ENCODE results near the gene GEMIN2.
"Not testable (repeated sequence)": the region's sequence is repeated elsewhere in the genome, so short reads cannot be mapped to it uniquely, and the experiment has no call there.

DNA sequence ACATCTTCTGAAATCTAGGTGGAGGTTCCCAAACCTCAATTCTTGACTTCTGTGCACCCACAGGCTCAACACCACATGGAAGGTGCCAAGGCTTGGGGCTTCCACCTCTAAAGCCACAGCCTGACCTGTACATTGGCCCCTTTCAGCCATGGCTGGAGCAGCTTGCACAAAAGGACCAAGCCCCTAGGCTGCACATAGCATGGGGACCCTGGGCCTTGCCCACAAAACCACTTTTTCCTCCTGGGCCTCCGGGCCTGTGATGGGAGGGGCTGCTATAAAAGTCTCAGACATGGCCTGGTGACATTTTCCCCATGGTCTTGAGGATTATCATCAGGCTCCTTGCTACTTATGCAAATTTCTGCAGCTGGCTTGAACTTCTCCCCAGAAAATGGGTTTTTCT lies 27.5 kb downstream of the GEMIN2 start:
- TF ChIP-seq, protein P1, sequence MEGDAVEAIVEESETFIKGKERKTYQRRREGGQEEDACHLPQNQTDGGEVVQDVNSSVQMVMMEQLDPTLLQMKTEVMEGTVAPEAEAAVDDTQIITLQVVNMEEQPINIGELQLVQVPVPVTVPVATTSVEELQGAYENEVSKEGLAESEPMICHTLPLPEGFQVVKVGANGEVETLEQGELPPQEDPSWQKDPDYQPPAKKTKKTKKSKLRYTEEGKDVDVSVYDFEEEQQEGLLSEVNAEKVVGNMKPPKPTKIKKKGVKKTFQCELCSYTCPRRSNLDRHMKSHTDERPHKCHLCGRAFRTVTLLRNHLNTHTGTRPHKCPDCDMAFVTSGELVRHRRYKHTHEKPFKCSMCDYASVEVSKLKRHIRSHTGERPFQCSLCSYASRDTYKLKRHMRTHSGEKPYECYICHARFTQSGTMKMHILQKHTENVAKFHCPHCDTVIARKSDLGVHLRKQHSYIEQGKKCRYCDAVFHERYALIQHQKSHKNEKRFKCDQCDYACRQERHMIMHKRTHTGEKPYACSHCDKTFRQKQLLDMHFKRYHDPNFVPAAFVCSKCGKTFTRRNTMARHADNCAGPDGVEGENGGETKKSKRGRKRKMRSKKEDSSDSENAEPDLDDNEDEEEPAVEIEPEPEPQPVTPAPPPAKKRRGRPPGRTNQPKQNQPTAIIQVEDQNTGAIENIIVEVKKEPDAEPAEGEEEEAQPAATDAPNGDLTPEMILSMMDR (IDR thresholded peaks at IDR 0.05; ENCODE audit: borderline replicate concordance, extremely low read depth, low read length, poor library complexity, severe bottlenecking): not testable (repeated sequence)
- TF ChIP-seq EZH2 (IDR thresholded peaks at IDR 0.05; ENCODE audit: borderline replicate concordance, low read depth, low read length, severe bottlenecking): not testable (repeated sequence)

All from DND-41 (cell line).